Measurements from ENCODE around the gene OMP.
"Not testable (repeated sequence)": the region's sequence is repeated elsewhere in the genome, so short reads cannot be mapped to it uniquely, and the experiment has no call there.

OMP gene

GRCh38 chr11:77102246-77103210 is at the start of gene OMP:
TSS of gene OMP (plus strand) at chr11:77102840. CDS start at chr11:77102840, 0 bp downstream.
- DNase-seq (ENCODE audit: low spot score): no peak

- DNase-seq (ENCODE audit: low spot score): no peak
These were observed 49.2 kb upstream of the OMP start for GRCh38 chr11:77053217-77054015.

- DNase-seq (ENCODE audit: low spot score): no peak
These were observed 48.6 kb upstream of the OMP start for GRCh38 chr11:77054084-77054483.

- DNase-seq (ENCODE audit: low spot score): no peak
These were observed 47.5 kb upstream of the OMP start for GRCh38 chr11:77055101-77055561.

GRCh38 chr11:77055913-77056312 is 46.7 kb upstream of the OMP start:
- DNase-seq (ENCODE audit: low spot score): no peak

GRCh38 chr11:77056814-77057402 is 45.7 kb upstream of the OMP start:
- no peak for DNase-seq (ENCODE audit: low spot score)

- DNase-seq (ENCODE audit: low spot score): no peak
These were observed 44.6 kb upstream of the OMP start for GRCh38 chr11:77057938-77058474.

- no peak for DNase-seq (ENCODE audit: low spot score)
These were observed 43.7 kb upstream of the OMP start for GRCh38 chr11:77058900-77059299.

GRCh38 chr11:77059806-77060205 is 42.8 kb upstream of the OMP start:
- no peak for DNase-seq (ENCODE audit: low spot score)

GRCh38 chr11:77060234-77060633 is 42.4 kb upstream of the OMP start:
- no peak for DNase-seq (ENCODE audit: low spot score)

GRCh38 chr11:77061258-77061657 is 41.4 kb upstream of the OMP start:
- not testable (repeated sequence) for DNase-seq (ENCODE audit: low spot score)

GRCh38 chr11:77062924-77063323 is 39.7 kb upstream of the OMP start:
- no peak for DNase-seq (ENCODE audit: low spot score)

GRCh38 chr11:77063407-77063806 is 39.2 kb upstream of the OMP start:
- DNase-seq (ENCODE audit: low spot score): no peak

- DNase-seq (ENCODE audit: low spot score): no peak
These were observed 38.8 kb upstream of the OMP start for GRCh38 chr11:77063861-77064260.

GRCh38 chr11:77064648-77065217 is 37.9 kb upstream of the OMP start:
- DNase-seq (ENCODE audit: low spot score): no peak

GRCh38 chr11:77065878-77066228 is 36.8 kb upstream of the OMP start:
- no peak for DNase-seq (ENCODE audit: low spot score)

- DNase-seq (ENCODE audit: low spot score): peak; percentile 93
These were observed 36.2 kb upstream of the OMP start, which contains the start of gene CAPN5 for GRCh38 chr11:77066229-77067042. TSS of gene CAPN5 (plus strand) at chr11:77066971. CDS start at chr11:77084887, 17,916 bp downstream.

GRCh38 chr11:77067861-77068443 is 34.7 kb upstream of the OMP start:
- no peak for DNase-seq (ENCODE audit: low spot score)

- DNase-seq (ENCODE audit: low spot score): no peak
These were observed 33.9 kb upstream of the OMP start for GRCh38 chr11:77068457-77069335.

Measured in putamen (tissue), 1 donor.